ENCODE data around the gene SETD1A.

GRCh38 chr16:31009120-31009519 is 51.6 kb downstream of the SETD1A start:
- TF ChIP-seq POLR2A (IDR thresholded peaks at IDR 0.05; ENCODE audit: low read length) (no peak), GATA1 (IDR thresholded peaks at IDR 0.05; ENCODE audit: low read depth, low read length) (no peak)
